OCI-LY3 (cell line): ENCODE results near the gene MCUB.

Source experiments
- EZH2phosphoT487 ChIP-seq: fragments of 200-600 bp; shearing (Covaris generic); IDR thresholded peaks from 2 replicates; pipeline ENCODE4 v1.6.1; 2018; ENCODE audit warnings: antibody characterized with exemption, mixed run types, low read depth
- TF ChIP-seq, protein P1 (sequence below): fragments of 200-600, 300-600 bp; sonication (generic); IDR thresholded peaks from 2 replicates; pipeline ENCODE4 v1.5.1; 2014; ENCODE audit warnings: antibody characterized with exemption, low read length, low read depth

GRCh38 chr4:109708990-109709389 is 148.9 kb downstream of the MCUB start:
- TF ChIP-seq, protein P1, sequence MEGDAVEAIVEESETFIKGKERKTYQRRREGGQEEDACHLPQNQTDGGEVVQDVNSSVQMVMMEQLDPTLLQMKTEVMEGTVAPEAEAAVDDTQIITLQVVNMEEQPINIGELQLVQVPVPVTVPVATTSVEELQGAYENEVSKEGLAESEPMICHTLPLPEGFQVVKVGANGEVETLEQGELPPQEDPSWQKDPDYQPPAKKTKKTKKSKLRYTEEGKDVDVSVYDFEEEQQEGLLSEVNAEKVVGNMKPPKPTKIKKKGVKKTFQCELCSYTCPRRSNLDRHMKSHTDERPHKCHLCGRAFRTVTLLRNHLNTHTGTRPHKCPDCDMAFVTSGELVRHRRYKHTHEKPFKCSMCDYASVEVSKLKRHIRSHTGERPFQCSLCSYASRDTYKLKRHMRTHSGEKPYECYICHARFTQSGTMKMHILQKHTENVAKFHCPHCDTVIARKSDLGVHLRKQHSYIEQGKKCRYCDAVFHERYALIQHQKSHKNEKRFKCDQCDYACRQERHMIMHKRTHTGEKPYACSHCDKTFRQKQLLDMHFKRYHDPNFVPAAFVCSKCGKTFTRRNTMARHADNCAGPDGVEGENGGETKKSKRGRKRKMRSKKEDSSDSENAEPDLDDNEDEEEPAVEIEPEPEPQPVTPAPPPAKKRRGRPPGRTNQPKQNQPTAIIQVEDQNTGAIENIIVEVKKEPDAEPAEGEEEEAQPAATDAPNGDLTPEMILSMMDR, result no peak
- TF ChIP-seq EZH2phosphoT487, result no peak
